Mesothelial cell of epicardium (in vitro differentiated cells): Measurements from ENCODE around the gene STK38. TPM values are rescaled to one million over a fixed set of nuclear protein-coding genes. Genes with fewer than 3 reads are reported as not detected.
A peak's percentile ranks its signal among the peaks of the same experiment; 100 is the strongest.

Experiments
- DNase-seq, 2 experiments: peaks; one replicate each; pipeline ENCODE4 v3.0.0; 2021; ENCODE audit warnings: low spot score in 2 of 2; ENCODE audit not compliant: unreplicated experiment in 2 of 2
- H3K27ac Mint-ChIP-seq: 2 replicates; pipeline ENCODE4 v1.8.0; 2021; ENCODE audit warnings: mixed read lengths
- H3K27me3 Mint-ChIP-seq: 2 replicates; pipeline ENCODE4 v1.8.0; 2021; ENCODE audit warnings: low read depth, mixed read lengths
- H3K36me3 Mint-ChIP-seq: 2 replicates; pipeline ENCODE4 v1.8.0; 2021; ENCODE audit warnings: mixed read lengths
- H3K4me1 Mint-ChIP-seq: 2 replicates; pipeline ENCODE4 v1.8.0; 2021; ENCODE audit warnings: mixed read lengths
- H3K4me3 Mint-ChIP-seq: 2 replicates; pipeline ENCODE4 v1.8.0; 2021; ENCODE audit warnings: mild to moderate bottlenecking, moderate library complexity, mixed read lengths
- H3K9me3 Mint-ChIP-seq: 2 replicates; pipeline ENCODE4 v1.8.0; 2021; ENCODE audit warnings: mixed read lengths
- total RNA-seq: library from RNA; stranded (reverse); gene quantifications from 3 replicates; pipeline ENCODE4 v1.2.1, GENCODE V29; 2021
- TF ChIP-seq, protein P1 (sequence below): fragments of 200-600 bp; sonication (generic); IDR thresholded peaks from one replicate; pipeline ENCODE4 v1.5.0; 2021; ENCODE audit warnings: antibody characterized with exemption; ENCODE audit not compliant: unreplicated experiment

Gene STK38
- total RNA-seq, 1 donor from 2014 or later, result 47.8 TPM

DNA sequence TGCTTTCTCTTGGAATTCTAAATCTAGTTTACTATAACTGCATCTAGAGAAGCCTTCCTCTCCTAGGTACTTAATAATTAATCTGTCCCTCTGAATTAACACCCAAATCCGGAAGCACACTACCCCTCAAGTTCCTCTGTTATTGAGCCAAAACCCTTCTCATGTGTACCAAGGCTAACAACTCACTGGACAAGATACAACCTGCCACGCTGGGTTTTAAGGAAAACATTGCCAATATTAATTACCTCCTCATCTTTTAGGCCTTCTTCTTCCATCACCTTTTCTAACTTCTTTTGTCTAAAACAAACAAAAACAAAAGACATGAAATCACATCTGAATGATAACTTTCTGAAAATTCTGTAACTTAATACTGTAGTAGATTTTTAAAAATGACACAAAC, 21.9 kb downstream of the STK38 start:
- Mint-ChIP-seq H3K4me3 (no peak overlapping the region), H3K27me3 (no peaks in the 10 kb centered on the region), H3K36me3 (peaks cover 35% of the 10 kb centered on the region), H3K27ac (no peak overlapping the region), H3K9me3 (no peaks in the 10 kb centered on the region), H3K4me1 (peaks cover 2% of the 10 kb centered on the region)
- TF ChIP-seq, protein P1, sequence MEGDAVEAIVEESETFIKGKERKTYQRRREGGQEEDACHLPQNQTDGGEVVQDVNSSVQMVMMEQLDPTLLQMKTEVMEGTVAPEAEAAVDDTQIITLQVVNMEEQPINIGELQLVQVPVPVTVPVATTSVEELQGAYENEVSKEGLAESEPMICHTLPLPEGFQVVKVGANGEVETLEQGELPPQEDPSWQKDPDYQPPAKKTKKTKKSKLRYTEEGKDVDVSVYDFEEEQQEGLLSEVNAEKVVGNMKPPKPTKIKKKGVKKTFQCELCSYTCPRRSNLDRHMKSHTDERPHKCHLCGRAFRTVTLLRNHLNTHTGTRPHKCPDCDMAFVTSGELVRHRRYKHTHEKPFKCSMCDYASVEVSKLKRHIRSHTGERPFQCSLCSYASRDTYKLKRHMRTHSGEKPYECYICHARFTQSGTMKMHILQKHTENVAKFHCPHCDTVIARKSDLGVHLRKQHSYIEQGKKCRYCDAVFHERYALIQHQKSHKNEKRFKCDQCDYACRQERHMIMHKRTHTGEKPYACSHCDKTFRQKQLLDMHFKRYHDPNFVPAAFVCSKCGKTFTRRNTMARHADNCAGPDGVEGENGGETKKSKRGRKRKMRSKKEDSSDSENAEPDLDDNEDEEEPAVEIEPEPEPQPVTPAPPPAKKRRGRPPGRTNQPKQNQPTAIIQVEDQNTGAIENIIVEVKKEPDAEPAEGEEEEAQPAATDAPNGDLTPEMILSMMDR, result no peak
- DNase-seq, result no peak

DNA sequence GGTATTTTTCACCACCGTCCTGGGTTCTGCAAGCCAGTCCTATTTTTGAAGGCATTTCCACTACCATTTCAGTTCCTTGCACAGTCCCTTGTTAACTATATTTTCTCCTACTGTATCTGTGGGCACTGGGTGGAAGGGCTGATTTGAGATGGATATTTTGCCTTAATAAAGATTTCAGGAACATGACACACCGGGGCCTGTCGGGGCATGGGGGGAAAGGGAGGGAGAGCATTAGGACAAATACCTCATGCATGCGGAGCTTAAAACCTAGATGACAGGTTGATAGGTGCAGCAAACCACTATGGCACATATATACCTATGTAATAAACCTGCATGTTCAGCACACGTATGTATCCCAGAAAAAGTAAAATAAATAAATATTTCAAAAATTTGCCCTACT, 22.4 kb downstream of the STK38 start:
- TF ChIP-seq, protein P1, result no peak
- Mint-ChIP-seq H3K4me3 (no peak overlapping the region), H3K4me1 (peaks cover 2% of the 10 kb centered on the region), H3K27me3 (no peaks in the 10 kb centered on the region), H3K9me3 (no peaks in the 10 kb centered on the region), H3K36me3 (peaks cover 35% of the 10 kb centered on the region), H3K27ac (no peak overlapping the region)
- DNase-seq, result no peak

DNA sequence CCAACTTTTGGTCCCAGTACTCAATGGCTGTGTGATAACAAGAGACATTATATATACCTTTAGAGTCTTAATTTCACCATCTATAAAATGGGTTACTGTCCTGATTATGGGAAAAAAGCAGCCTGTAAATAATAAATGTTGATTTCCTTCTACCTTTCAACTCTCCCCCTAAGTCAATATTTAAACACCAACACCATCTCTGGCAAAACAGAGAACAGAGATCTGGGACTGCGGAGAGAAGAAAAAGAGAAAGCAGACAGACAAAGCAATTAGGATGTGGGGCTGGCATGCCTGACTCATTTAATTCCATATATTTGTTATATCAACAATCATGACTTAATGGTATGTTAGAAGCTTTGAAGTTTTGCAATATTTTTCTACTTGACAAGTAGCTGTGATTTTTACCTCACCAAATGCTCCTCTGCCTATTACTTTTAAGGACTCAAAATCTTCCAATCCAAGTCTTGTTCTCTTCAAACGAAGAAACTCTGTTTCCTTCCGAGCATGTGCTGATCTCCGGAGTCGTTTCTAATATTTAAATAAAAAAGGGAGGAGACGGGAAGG, 23.3 kb downstream of the STK38 start:
- peaks cover 2% of the 10 kb centered on the region for H3K4me1 Mint-ChIP-seq
- TF ChIP-seq, protein P1, result no peak
- no peak for DNase-seq
- no peak overlapping the region for H3K4me3 Mint-ChIP-seq
- peak overlapping the region; percentile 47 for H3K27ac Mint-ChIP-seq
- H3K36me3 Mint-ChIP-seq, result peaks cover 31% of the 10 kb centered on the region
- no peaks in the 10 kb centered on the region for H3K9me3 Mint-ChIP-seq
- no peaks in the 10 kb centered on the region for H3K27me3 Mint-ChIP-seq

DNA sequence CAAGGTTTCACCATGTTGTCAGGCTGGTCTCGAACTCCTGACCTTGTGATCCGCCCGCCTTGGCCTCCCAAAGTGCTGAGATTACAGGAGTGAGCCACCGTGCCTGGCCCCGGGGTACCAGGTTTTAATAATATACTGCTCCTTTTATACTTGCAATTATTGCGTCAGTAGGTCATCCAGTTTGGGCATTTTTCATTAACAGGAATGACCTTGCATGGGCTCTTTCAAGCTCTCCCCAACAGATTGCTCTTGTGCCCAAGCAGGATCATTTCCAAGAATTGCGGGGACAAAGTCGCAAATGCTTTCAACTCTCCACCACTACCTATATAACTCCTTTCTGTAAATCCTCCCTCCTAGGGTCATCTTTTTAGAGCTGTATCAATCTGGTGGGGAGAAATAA, 23.8 kb downstream of the STK38 start:
- H3K27ac Mint-ChIP-seq, result no peak overlapping the region
- DNase-seq, result no peak
- no peak overlapping the region for H3K4me3 Mint-ChIP-seq
- no peaks in the 10 kb centered on the region for H3K9me3 Mint-ChIP-seq
- H3K36me3 Mint-ChIP-seq, result peaks cover 33% of the 10 kb centered on the region
- peaks cover 2% of the 10 kb centered on the region for H3K4me1 Mint-ChIP-seq
- H3K27me3 Mint-ChIP-seq, result no peaks in the 10 kb centered on the region
- TF ChIP-seq, protein P1, result no peak

DNA sequence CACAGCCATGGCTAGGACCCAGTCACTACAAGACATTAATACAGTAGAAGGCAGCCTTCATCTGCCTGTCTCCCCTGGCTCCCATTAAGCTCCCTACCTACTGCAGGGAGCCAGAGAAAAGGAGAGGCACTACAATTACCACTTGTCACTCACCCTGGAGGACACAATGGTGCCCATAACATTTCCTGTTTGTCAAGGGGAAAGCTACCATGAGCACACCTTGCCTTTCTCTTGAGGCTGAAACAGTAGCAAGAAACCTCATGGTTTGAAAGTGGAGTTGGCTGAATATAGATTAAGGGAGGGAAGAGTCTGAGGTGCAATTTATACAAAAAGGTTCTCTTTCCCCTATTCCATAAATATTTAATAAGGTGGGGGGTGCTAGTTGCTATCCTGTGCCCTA, 27.9 kb downstream of the STK38 start:
- Mint-ChIP-seq H3K4me3 (no peak overlapping the region), H3K4me1 (peaks cover 2% of the 10 kb centered on the region), H3K27ac (no peak overlapping the region), H3K27me3 (no peaks in the 10 kb centered on the region), H3K36me3 (peaks cover 37% of the 10 kb centered on the region), H3K9me3 (no peaks in the 10 kb centered on the region)
- TF ChIP-seq, protein P1, result no peak
- DNase-seq, result no peak

DNA sequence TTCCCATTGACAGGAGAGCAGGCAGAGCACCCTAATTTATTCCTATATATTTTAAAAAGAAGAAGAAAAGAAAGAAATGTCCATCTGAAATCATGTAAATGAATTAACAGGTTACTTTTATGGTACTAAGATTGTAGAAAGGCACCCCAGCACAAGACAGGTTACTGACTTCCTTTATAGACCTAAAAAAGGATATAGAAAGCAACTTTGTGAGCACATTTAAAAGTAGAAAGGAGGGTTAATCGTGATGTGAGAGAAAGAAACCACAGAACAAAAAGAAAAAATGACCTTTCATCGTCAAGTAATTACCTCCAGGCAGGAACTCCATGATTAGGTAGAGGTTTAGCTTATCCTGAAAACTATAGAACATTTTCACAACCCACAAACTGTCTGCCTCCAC, 29.9 kb downstream of the STK38 start:
- H3K9me3 Mint-ChIP-seq, result no peaks in the 10 kb centered on the region
- no peaks in the 10 kb centered on the region for H3K27me3 Mint-ChIP-seq
- no peaks in the 10 kb centered on the region for H3K4me1 Mint-ChIP-seq
- H3K4me3 Mint-ChIP-seq, result no peak overlapping the region
- H3K36me3 Mint-ChIP-seq, result peaks cover 31% of the 10 kb centered on the region
- no peak overlapping the region for H3K27ac Mint-ChIP-seq
- TF ChIP-seq, protein P1, result no peak
- no peak for DNase-seq
